Measurements from ENCODE around the gene MAP2K4.
"Not testable (repeated sequence)": the region's sequence is repeated elsewhere in the genome, so short reads cannot be mapped to it uniquely, and the experiment has no call there.

Gene MAP2K4

DNA sequence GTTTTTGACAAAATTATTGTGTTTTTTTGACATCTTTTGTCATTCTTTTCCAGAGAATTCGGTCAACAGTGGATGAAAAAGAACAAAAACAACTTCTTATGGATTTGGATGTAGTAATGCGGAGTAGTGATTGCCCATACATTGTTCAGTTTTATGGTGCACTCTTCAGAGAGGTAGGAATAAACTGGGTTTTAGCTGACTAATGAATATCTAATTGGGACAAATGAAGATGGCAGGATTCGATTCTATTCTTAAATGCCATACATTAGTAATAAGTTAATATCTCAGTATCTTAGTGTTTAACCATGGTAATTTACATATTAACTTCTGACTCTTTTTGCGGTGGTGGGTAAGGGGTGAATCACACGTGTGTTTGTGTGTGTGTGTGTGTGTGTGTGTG, 74.8 kb downstream of the MAP2K4 start:
- no peak for DNase-seq

DNA sequence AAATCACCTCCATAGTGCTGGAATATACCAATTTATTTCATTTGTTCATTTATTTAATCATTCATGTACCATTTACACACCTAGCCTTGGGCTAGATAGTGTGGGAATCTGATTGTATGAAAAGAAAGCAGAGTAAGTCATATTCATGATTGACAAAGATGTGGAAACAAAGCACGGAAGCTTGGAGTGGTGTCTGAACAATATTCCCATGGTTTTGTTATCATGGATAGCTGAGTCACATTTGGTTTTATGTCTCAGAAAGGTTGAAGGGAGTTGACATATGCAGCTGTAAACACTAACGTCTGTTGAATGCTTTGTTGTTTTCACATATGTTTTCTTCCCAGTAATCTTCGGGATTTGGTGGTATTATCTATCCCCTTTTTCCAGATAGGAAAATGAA, 76.6 kb downstream of the MAP2K4 start:
- DNase-seq, result no peak

DNA sequence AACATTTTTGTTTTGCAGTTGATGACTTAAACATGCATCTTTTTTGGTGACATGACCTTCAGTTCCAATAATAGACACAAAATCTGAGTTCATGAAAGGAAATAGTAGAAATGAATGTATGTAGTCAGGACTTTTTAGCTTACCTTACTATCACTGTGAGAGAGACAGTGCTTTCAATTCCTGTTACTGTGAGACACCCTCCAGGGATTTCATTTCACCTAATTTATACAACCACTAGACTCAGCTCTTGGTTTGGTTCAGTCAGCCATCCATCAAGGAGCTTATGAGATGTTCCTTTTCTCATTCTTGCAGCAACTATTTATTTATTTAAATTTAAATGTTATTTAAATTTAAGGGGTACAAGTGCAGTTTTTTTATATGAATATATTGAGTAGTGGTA, 77.9 kb downstream of the MAP2K4 start:
- no peak for DNase-seq

DNA sequence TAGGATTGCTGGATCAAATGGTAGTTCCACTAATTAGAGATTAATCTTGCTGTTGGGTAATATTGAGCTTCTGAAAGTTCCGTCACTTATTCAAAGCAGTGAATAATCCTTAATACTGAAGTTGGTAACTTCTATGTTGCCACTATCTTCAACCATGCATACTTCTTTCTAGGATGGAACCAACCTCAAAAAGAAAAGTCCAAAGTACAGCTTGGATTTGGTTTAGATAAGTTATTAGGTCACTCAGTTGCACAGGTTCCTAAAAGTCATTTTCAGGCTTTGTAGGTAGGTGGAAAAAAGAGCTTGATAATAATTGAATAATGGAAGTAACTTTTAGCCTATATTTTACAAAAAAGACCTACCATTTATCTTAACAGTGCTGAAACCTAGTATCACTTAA, 78.7 kb downstream of the MAP2K4 start:
- no peak for DNase-seq

DNA sequence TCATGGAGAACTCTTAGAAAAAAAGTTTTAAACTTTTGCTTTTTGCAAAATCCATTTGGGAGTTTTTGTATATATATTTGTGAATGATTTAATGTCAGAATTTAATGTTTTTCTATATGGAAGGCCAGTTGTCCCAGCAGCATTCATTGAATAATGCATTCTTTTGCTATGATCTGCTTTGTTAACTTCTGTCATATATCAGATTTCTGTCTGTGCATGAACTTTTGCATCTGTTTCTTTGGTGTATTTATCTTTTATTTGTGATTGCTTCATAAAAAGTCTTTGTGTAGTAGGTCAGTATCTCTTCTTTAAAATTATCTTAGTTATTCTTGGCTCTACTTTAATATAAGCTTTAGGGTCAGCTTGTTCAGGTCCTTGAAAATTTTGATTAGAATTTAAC, 84.2 kb downstream of the MAP2K4 start:
- DNase-seq, result no peak

DNA sequence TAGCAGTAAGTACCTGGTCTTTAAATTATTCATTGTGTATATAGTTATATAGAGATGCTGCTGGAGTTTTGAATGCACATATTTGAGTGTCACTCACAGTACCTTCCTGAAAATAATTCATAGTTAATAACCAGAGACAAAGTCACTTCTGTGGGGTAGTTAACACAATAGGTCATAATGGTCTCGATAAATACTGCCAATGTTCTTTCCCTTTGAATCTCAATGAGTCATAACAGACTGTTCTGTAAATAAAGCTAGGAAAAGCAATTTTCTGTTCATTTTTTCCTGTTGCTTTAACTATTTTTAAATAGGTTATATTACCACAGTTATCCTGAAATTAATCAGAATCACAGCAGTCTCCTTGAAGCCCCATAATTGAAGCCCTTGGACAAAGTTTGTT, 87.2 kb downstream of the MAP2K4 start:
- DNase-seq, result no peak

DNA sequence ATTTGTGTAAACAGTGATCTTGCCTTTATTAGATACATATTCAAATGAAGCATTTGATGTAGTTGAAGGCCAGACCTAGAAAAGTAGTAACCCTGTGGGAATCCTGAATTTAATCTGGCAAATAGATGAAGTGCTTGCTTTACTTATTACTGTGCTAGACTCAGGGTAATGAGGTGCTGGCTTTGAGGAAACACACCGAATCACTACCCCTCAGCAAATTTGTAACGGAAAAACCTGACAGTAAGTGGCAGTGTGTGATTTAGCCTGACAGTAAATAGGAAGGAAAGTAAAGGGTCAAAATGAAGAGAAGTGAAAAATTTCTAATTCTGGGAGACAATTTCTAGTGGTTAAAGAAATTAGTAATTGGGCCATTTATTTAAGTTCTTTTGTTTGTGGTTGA, 90.2 kb downstream of the MAP2K4 start:
- DNase-seq, result no peak

DNA sequence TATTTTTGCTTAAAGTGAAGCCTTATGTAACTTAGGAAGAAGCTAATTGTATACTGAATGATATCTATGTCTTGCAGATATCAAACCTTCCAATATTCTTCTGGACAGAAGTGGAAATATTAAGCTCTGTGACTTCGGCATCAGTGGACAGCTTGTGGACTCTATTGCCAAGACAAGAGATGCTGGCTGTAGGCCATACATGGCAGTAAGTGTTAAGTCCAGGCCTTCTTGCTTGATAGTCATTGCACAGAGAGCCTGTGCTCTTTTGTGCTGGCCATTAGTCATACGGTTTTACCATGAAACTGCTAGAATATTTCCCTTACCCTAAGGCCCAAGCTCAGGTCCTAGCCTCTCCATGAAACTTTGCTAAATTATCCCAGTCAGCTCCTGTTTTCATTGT, 92.5 kb downstream of the MAP2K4 start:
- DNase-seq, result no peak

DNA sequence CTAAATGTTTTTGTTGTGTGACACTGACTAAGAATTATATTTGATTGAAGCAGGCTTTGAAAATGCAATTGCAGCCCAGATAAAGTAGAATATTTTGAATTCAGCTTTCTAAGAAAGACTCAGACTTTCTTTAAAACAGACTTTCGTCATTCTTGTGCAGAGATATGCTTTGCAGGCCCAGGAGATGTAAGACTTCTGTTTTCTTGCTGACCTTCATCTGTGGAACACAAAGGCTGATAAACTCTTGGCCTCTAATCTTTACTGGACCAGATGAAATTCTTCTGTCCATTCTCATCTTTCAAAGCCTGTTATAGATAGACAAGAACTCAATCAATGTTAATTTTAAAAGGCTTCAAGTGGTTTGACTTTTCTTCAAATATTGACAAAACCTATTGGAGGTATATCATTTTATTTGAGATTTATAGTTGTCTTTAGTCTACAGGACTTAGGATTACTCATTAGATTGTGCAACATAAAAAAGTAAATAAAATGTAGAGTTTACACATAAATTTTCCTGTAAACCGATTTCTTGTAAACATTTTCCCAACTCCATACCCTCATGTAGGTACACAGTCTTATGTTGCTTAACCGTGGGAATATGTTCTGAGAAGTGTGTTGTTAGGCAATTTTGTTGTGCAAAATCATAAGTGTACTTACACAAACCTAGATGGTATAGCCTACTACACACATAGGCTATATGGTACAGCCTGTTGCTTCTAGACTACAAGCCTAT, 94.2 kb downstream of the MAP2K4 start:
- no peak for DNase-seq

DNA sequence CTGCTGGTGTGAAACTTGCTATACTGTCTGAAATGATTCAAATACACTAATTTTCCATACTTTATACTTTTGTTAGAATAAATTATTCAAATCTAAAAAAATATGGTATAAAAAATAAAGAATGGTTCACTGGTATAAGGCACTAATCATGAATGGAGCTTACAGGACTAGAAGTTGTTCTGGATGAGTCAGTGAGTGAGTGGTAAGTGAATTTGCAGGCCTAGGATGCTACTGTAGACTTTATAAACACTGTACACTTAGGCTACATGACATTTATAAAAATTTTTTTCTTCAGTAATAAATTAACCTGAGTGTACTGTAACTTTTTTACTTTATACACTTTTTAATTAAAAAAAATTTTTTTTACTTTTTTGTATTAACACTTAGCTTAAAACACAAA, 95.5 kb downstream of the MAP2K4 start:
- DNase-seq, result no peak

DNA sequence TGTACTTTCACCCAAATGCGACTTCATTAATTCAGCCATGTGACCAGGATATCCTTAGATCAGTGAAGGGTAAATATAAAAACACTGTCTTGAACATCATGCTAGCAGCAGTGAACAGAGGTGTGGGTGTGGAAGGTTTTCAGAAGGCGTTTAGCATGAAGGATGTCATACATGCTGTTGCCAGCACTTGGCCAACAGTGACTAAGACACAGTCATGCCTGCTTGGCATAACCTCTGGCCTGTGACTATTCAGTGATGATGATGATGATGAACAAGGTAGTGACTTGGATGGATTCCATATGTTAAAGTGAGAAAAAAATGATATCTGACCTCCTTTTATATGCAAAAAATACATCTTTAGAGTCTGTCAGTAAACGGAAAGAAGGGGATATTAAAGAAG, 97.9 kb downstream of the MAP2K4 start:
- no peak for DNase-seq

DNA sequence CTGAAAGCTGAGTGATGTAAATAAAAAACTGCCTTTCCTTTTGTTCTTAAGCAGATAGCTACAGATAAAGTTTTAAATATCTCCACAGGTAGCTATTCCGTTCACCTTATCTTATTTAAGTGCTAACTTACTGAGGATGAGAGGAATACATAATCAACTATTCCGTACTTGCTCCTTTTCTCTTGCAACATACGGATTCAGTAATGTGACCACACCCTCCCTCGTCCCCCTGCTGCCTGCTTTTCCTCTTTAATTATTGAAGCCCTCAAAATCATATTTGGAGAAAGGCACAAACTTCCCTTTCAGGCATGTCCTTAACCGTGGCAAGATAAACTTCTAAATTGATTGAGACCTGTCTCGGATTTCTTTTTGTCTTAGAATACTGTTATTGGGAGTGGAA, 101.4 kb downstream of the MAP2K4 start:
- no peak for DNase-seq

DNA sequence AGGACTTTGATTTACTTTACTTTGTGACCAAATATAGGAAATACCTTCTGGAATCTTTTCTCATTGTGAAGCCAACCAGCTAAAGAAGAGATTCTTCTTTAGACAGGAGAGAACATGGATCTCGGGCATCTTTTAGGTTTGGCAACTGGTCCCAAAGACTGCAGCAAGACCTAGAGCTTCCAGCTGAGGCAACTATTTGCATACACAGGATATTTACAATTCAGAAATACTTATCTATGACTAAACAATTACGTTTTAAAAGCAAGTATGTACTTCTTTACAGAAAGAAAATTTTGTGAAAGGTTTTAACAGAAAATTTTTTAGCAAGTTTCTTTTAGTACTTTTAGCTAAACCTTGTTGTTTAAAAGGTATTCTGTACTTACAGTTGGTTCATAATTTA, 106.5 kb downstream of the MAP2K4 start:
- no peak for DNase-seq

DNA sequence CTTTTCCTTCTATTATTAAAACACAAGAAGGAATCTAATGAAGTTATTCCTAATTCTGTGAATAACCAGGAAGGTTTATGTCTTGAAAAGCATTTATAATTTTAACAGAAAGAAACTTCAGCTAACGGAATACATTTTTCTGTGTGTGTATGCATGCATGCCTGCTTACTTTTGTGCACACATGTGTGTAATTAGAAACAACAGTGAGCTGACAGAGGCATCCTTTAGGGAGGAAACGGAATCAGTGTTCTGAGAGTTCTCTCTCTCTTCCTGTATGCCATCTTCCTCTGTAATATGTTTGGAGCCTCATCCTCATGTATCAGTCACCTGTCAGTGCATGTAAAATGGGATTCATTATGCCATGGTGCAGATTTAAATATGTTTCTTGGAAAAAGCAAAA, 107.0 kb downstream of the MAP2K4 start:
- DNase-seq, result no peak

DNA sequence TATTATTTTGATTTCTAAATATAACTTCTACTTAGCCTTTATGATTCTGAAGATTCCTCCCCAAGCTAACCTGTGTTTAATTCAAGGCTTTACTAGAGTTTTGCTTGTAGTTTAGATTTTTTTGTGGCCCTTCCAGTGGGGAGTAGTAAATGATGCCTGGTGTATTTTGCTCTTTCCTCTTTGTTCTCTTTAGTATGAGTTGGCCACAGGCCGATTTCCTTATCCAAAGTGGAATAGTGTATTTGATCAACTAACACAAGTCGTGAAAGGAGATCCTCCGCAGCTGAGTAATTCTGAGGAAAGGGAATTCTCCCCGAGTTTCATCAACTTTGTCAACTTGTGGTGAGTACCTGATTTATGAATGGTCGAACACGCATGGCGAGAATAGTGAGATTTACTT, 108.3 kb downstream of the MAP2K4 start:
- DNase-seq, result no peak

DNA sequence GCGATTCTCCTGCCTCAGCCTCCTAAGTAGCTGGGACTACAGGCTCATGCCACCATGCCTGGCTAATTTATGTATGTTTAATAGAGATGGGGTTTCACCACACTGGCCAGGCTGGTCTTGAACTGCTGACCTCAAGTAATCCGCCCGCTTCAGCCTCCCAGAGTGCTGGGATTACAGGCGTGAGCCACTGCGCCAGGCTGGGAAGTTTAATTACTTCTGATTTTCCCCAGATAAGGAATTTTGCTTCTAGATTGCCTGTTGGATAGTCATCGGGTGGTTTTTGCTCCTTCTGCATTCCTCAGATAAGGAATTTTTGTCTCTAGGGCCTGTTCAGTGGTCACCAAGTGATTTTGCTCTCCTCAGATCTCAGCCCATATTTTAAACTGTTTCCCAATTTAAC, 112.5 kb downstream of the MAP2K4 start:
- no peak for DNase-seq

DNA sequence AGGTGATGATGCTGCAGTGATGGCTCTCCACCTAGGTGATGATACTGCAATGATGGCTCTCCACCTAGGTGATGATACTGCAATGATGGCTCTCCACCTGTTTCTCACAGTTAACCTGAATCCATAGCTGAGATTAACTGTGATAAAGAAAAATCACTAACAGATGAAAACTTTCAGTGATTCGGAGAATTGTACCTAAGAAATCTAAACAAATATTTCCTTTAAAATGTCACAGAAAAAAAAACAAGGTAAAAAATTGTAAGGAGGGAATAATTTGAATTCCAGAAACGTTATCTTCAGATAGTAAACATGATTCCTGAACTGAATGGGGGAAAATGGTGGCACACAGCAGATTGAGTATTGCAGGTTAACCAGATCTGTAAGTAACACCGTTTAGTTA, 113.4 kb downstream of the MAP2K4 start:
- no peak for DNase-seq

DNA sequence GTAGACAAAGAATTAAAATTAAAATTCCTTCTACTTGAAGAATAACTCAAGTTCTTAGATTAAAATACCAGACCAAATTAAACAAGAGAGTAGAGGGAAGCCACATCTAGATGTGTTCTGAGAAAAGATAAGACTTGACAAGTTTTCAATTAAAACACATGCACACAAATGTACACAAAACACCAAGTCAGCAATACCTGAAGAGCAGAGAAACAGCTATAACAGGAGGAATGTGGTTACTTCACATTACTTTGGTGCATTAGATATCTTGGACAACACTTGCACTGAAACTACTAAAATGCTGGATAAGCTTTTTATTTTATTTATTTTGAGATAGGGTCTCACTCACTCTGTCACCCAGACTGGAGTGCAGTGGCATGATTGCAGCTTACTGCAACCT, 113.9 kb downstream of the MAP2K4 start:
- no peak for DNase-seq

DNA sequence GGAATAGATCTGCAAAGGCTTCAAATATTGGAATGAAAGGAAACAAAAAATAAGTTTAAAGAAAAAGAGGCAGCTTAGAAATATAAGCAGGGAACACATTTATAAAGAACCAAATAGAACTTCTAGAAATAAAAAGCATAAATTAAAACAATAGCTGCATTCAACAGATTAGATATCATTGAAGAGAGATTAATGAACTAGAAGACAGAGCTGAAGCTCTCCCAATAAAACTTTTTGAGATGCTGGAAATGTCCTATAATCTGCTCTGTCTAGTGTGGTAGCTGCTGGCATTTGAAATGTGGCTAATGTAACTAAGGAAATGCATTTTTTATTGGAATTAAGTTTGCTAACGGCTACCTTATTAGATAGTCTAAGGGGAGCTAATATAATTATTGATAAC, 115.6 kb downstream of the MAP2K4 start:
- DNase-seq, result no peak

DNA sequence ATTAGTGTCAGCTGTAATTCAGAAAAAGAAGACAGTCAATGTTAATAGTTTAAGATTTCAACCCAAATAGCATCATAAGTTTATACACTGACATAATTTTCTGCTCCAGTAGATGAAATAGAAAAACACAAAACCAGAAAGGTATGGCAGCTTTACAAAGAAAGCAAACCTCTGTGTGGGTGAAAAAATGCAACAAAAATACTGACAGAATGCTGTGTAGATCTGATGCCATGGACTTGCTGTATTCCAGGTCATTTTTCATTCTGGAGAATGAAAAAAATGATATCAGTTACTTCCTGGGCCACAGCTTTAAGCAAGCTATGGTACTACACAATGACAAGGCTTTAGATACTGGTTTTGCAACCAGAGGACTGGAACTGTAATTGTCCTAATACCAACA, 116.0 kb downstream of the MAP2K4 start:
- DNase-seq, result no peak

DNA sequence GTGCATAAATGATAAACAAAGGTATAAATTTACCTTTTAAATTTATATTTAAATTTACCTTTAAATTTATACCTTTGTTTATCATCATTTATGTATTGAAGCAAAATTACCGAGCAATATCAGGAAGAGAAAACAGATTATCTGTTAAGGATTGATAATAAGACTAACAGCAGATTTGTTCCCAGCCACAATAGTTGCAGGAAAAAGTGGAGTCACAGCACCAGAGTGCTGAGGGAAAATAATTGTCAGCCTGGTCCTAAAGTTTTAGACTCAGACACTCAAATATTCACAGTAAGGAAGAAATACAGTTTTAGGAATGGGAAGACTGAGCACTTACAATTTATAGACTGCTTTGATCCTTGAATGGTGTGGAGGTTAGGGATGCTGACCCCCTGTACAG, 117.2 kb downstream of the MAP2K4 start:
- no peak for DNase-seq

DNA sequence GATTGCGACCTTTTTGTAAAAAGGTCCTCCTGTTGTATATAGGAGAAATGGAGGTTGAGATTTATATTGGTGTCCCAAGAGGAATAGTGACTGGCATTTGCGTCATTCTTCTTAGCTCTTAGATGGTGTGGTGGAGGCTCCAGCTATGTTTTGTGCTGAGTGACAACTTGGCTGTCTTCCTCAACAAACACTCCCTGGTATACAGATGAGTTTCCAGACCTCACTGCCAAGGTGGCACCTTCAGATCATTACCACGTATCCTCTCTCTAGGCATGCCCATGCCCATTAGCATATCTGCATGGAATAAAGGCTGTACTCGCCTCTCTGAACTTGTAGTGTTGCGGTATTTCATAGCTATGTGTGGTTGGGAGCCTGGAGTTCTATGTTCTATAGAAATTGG, 120.0 kb downstream of the MAP2K4 start:
- DNase-seq, result no peak

DNA sequence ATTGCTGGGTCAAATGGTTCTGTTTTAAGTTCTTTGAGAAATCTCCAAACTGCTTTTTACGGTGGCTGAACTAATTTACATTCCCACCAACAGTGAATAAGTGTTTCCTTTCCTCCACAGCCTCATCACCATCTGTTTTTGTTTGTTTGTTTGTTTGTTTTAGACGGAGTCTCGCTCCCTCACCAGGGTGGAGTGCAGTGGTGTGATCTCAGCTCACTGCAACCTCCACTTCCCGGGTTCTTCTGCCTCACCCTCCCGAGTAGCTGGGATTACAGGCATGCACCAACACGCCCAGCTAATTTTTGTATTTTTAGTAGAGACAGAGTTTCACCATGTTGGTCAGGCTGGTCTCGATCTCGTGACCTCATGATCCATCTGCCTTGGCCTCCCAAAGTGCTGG, 141.5 kb downstream of the MAP2K4 start:
- DNase-seq, result not testable (repeated sequence)

DNA sequence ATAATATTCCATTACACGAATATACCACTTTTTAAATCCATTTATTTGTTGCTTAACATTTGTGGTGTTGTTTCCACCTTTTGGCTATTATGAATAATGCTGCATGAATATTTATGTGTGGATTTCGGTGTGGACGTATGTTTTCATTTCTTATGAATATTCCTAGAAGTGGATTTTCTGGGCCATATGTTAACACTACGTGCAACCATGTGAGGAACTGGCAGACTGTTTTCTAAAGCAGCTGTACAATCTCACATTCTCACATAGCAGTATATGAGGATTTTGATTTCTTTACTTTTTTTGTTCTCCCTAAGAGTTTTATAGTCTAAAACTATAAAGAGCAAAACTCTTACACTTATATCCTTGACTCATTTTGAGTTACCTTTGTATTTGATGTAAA, 143.4 kb downstream of the MAP2K4 start:
- DNase-seq, result no peak

DNA sequence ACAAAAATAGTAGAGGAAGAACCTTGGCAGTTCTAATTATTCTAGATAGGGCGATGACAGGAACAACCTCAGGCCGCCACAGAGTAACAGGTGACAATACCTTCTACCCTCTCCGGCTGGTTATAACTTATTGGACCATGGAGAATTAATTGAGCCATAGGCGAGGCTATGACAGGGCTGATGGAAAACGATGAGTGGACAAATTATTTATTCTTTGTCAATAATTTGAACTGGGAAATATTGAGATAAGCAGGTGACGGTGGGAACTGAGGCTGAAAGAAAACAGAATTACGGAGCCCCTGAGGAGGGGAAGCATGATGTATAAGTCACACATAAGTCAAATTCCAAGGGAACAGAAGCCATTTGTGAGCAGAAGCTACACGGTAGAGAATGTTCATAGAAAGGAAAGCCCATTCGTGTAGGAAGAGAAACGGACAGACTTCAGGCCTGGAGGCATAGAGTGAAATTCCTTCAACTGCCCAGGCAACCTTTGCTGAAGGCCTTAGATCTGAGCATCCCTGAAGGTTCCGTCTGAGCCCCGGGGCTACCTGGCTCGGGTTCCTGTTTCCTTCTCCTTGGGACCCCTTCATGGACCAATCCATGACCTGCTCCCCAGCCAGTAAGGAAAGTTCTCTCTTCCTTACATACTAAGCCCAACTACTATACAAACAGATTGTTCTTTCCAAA, 158.1 kb downstream of the MAP2K4 start:
- DNase-seq, result no peak

All from hematopoietic multipotent progenitor cell treated with erythropoietin and hydrocortisone succinate and interleukin-3 and kit ligand, for 4 days (in vitro differentiated cells).